GM12878 (cell line): Measurements from ENCODE around the gene BBS9. TPM values are rescaled to one million over a fixed set of nuclear protein-coding genes. Genes with fewer than 3 reads are reported as not detected.

Source experiments
- ATAC-seq: fragments of 200-7000 bp; cut with Tn5 transposase; 3 replicates; pipeline ENCODE4 v1.9.1; 2020; ENCODE audit warnings: mild to moderate bottlenecking, moderate library complexity
- BruUV-seq: library from RNA; stranded (reverse); fragments of 400-500 nt; replicated peaks from 2 replicates; lab custom pipeline; 2021; lab: Mats Ljungman, UMichigan
- CTCF ChIA-PET: fragments of 300-600 bp; sonication (Branson Sonifier 250); formaldehyde crosslinking; extraction: SDS; loops from one replicate; lab custom pipeline; 2021; ENCODE audit warnings: inconsistent platforms; lab: Yijun Ruan, JAX
- POLR2A ChIA-PET: fragments of 350-600 bp; formaldehyde crosslinking; extraction: SDS; loops from one replicate; lab custom pipeline; 2021; ENCODE audit warnings: inconsistent platforms; lab: Charles Lee
- RAD21 ChIA-PET: fragments of 300-600 bp; sonication (Branson Sonifier 250); formaldehyde crosslinking; loops from one replicate; lab custom pipeline; 2023; ENCODE audit warnings: antibody characterized with exemption; ENCODE audit not compliant: unreplicated experiment; lab: Charles Lee
- SMC1A ChIA-PET: fragments of 300-600 bp; sonication (Branson Sonifier 250); formaldehyde crosslinking; loops from one replicate; lab custom pipeline; 2023; ENCODE audit not compliant: unreplicated experiment, uncharacterized antibody; lab: Charles Lee
- DNase-seq: peaks from one replicate; pipeline ENCODE4 v3.0.0-alpha.2; 2011; ENCODE audit warnings: low read depth, low spot score
- FAIRE-seq: peaks from 3 replicates; lab custom pipeline; 2011; peaks lifted over from hg19 to GRCh38; lab: Jason Lieb, UNC
- H2AFZ ChIP-seq: 2 replicates; pipeline ENCODE4 v1.6.0; 2011; ENCODE audit warnings: low read depth, low read length, control low read depth; ENCODE audit not compliant: control insufficient read depth
- H3K27ac ChIP-seq: 2 replicates; pipeline ENCODE4 v1.5.1; 2011; ENCODE audit warnings: control low read depth; ENCODE audit not compliant: control insufficient read depth, insufficient read depth
- H3K27me3 ChIP-seq, 2 experiments: replicated peaks in 1 of 2; 2 replicates each; pipeline versions ENCODE4 v1.6.0 to v1.6.1; 2011; ENCODE audit warnings: low read length in 1 of 2; ENCODE audit not compliant: control insufficient read depth in 2 of 2, insufficient read depth in 2 of 2
- H3K36me3 ChIP-seq, 2 experiments: 2 replicates each; pipeline ENCODE4 v1.5.1; 2011; ENCODE audit warnings: low read length in 1 of 2; ENCODE audit not compliant: control insufficient read depth in 2 of 2, insufficient read depth in 2 of 2
- H3K4me1 ChIP-seq: 2 replicates; pipeline ENCODE4 v1.6.1; 2011; ENCODE audit warnings: mild to moderate bottlenecking, low read length, moderate library complexity, mixed read lengths; ENCODE audit not compliant: control insufficient read depth, insufficient read depth
- H3K4me2 ChIP-seq: 2 replicates; pipeline ENCODE4 v1.6.0; 2011; ENCODE audit warnings: control low read depth; ENCODE audit not compliant: control insufficient read depth, insufficient read depth
- H3K4me3 ChIP-seq: fragments of 200-600 bp; sonication (generic); 2 replicates; pipeline ENCODE4 v1.5.1; 2016
- H3K79me2 ChIP-seq: 2 replicates; pipeline ENCODE4 v1.6.0; 2011; ENCODE audit warnings: low read length; ENCODE audit not compliant: control insufficient read depth, insufficient read depth
- H3K9ac ChIP-seq: 2 replicates; pipeline ENCODE4 v1.8.0; 2011; ENCODE audit warnings: low read length, control low read depth, mixed read lengths; ENCODE audit not compliant: control insufficient read depth, insufficient read depth
- H3K9me3 ChIP-seq: replicated peaks from 3 replicates; pipeline ENCODE4 v1.5.1; 2011; ENCODE audit warnings: mild to moderate bottlenecking, low read length; ENCODE audit not compliant: control insufficient read depth, insufficient read depth
- H4K20me1 ChIP-seq: 2 replicates; pipeline ENCODE4 v1.6.0; 2011; ENCODE audit not compliant: control insufficient read depth, insufficient read depth
- CHD4 ChIP-seq: fragments of 200-600 bp; sonication (generic); IDR thresholded peaks from 2 replicates; pipeline ENCODE4 v1.6.1; 2016; ENCODE audit warnings: mild to moderate bottlenecking
- CUX1 ChIP-seq: IDR thresholded peaks from 2 replicates; pipeline ENCODE4 v1.6.1; 2012; ENCODE audit warnings: improper control_type of control experiment, low read depth, low read length; ENCODE audit not compliant: insufficient replicate concordance
- POLR2AphosphoS5 ChIP-seq: IDR thresholded peaks from 2 replicates; pipeline ENCODE4 v1.6.1; 2011; ENCODE audit warnings: mild to moderate bottlenecking, low read length, inconsistent platforms
- SKIL ChIP-seq: fragments of 450-650 bp; IDR thresholded peaks from 2 replicates; pipeline ENCODE4 v1.6.1; 2017; ENCODE audit warnings: mild to moderate bottlenecking, low read depth, inconsistent platforms; ENCODE audit not compliant: poor library complexity, severe bottlenecking
- ZBTB11 ChIP-seq: fragments of 450-650 bp; formaldehyde crosslinking; IDR thresholded peaks from 2 replicates; pipeline ENCODE4 v1.5.0; 2022; ENCODE audit warnings: mild to moderate bottlenecking, missing genetic modification characterization
- ZNF217 ChIP-seq: fragments of 450-650 bp; IDR thresholded peaks from 2 replicates; pipeline ENCODE4 v1.6.1; 2017; ENCODE audit warnings: antibody characterized with exemption, mild to moderate bottlenecking
- WGBS: methylation state at CpG from one replicate; pipeline ENCODE4 v1.1.6; 2016; ENCODE audit warnings: low lambda C conversion rate; ENCODE audit not compliant: insufficient replicate concordance, insufficient coverage; ENCODE audit errors: missing lambda C conversion rate; 5-methylcytosine and 5-hydroxymethylcytosine counted together
- in situ Hi-C: fragments of 300-500 bp; cut with MboI; formaldehyde crosslinking; loops from 9 replicates; pipeline ENCODE4 v1.14.3; 2018; ENCODE audit warnings: mixed read lengths
- intact Hi-C: fragments of 100-400 bp; cut with micrococcal nuclease; formaldehyde crosslinking; loops from one replicate; pipeline ENCODE4 v1.14.2; 2022; ENCODE audit not compliant: unreplicated experiment
- polyA plus RNA-seq, 11 experiments: library from polyadenylated mRNA; depleted of rRNA in 4 of 11; unstranded in 6 of 11; stranded (reverse) in 5 of 11; fragments of >200 nt; fragmentation: Nextera tagmentation in 4 of 11; fragmentation: Illumina TruSeq in 1 of 11; extraction: Ambion mirVana in 4 of 11; extraction: Trizol in 1 of 11; gene quantifications; 1 replicate in 1 of 11; 2 replicates in 10 of 11; pipeline versions ENCODE4 v1.2.1 to v1.2.3, GENCODE V29; 2011 to 2016; ENCODE audit warnings: inconsistent platforms in 2 of 11, missing spikeins in 2 of 11, low read depth in 1 of 11
- total RNA-seq, 4 experiments: library from RNA; depleted of rRNA in 3 of 4; stranded (reverse); fragments of >200 nt in 3 of 4; fragmentation: Illumina TruSeq in 1 of 4; extraction: Trizol in 1 of 4; gene quantifications; 2 replicates each; pipeline versions ENCODE4 v1.2.1 to v1.2.3, GENCODE V29; 2013 to 2021

Gene BBS9
- total and polyA plus RNA-seq, 10 of the 15 experiments (the other 5 are each of a cell fraction or from before 2014, with no cell fraction given): 1.2 to 5.6 (median 2.3) TPM

- ATAC-seq: no peak
- CTCF ChIA-PET: no interaction called here
- no peak overlapping the region for H3K27ac ChIP-seq
- no peak overlapping the region for H3K9ac ChIP-seq
- no peak overlapping the region for H3K4me3 ChIP-seq
- intact Hi-C loops (no loop called here), in situ Hi-C loops (no loop called here)
- no peaks in the 10 kb centered on the region; the same call in 2 of the 3 replicates for H3K9me3 ChIP-seq
- no peak overlapping the region for H2AFZ ChIP-seq
- no peaks in the 10 kb centered on the region for H4K20me1 ChIP-seq
- H3K4me2 ChIP-seq: no peak overlapping the region
- no peaks in the 10 kb centered on the region for H3K4me1 ChIP-seq
- no peak for DNase-seq
- RAD21 ChIA-PET: no interaction called here
- SMC1A ChIA-PET: interaction anchor here (1.0 to 1.3 kb wide), 2 partner anchors 13 to 91 kb away, joined by 3 read pairs; no protein-coding TSS in a partner anchor
- FAIRE-seq: no peak
- no peaks in the 10 kb centered on the region for H3K27me3 ChIP-seq
- TF ChIP-seq CHD4: no peak
- no peak for TF ChIP-seq ZBTB11 (CRISPR knock-in tag)
- no peak for TF ChIP-seq ZNF217
- POLR2A ChIA-PET: no interaction called here
- WGBS: 64% methylated on average over 3 of the region's 3 CpGs
- no TSS peak for BruUV-seq
- H3K36me3 ChIP-seq: no peaks in the 10 kb centered on the region
- H3K79me2 ChIP-seq: no peaks in the 10 kb centered on the region
These were observed 281.7 kb downstream of the BBS9 start for GRCh38 chr7:33411020-33411419.

- H3K27me3 ChIP-seq: no peaks in the 10 kb centered on the region
- H2AFZ ChIP-seq: no peak overlapping the region
- no peaks in the 10 kb centered on the region for H3K79me2 ChIP-seq
- H3K4me1 ChIP-seq: no peaks in the 10 kb centered on the region
- DNase-seq (no peak), ATAC-seq (no peak), FAIRE-seq (no peak)
- H3K9me3 ChIP-seq: no peaks in the 10 kb centered on the region; the same call in 2 of the 3 replicates
- H3K9ac ChIP-seq: no peak overlapping the region
- ChIA-PET CTCF (no interaction called here), RAD21 (no interaction called here), POLR2A (no interaction called here), SMC1A (interaction anchor here (0.6 to 1.1 kb wide), 2 partner anchors 12 to 62 kb away, joined by 3 to 4 read pairs; no protein-coding TSS in a partner anchor)
- no peaks in the 10 kb centered on the region for H3K36me3 ChIP-seq
- H3K4me2 ChIP-seq: no peak overlapping the region
- in situ Hi-C loops: no loop called here
- intact Hi-C loops: no loop called here
- no TSS peak for BruUV-seq
- no peak overlapping the region for H3K4me3 ChIP-seq
- no peaks in the 10 kb centered on the region for H4K20me1 ChIP-seq
- no peak overlapping the region for H3K27ac ChIP-seq
- TF ChIP-seq POLR2AphosphoS5 (no peak), SKIL (no peak), CUX1 (no peak)
These were observed 283.0 kb downstream of the BBS9 start for GRCh38 chr7:33412331-33412730.
